ENCODE measurements around the gene LPP. TPM values are rescaled to one million over a fixed set of nuclear protein-coding genes. Genes with fewer than 3 reads are reported as not detected.

LPP gene
- polyA plus RNA-seq, 2 of the 4 experiments (the other 2 are of a cell fraction): 11.0 to 30.8 TPM

GRCh38 chr3:188392076-188392475, 238.1 kb downstream of the LPP start:
- Histone ChIP-seq H3K4me3 (no peak overlapping the region), H3K27ac (no peak overlapping the region), H3K9me3 (no peaks in the 10 kb centered on the region), H3K4me1 (peaks cover 28% of the 10 kb centered on the region), H3K4me2 (no peak overlapping the region)
- ChIA-PET CTCF (no interaction called here), POLR2A (no interaction called here)
- 92% methylated on average over 4 of the region's 4 CpGs for WGBS (ENCODE audit: missing lambda C conversion rate)
- no peak for TF ChIP-seq E2F6 (IDR thresholded peaks at IDR 0.05; ENCODE audit: borderline replicate concordance, low read depth)
- no peak for TF ChIP-seq BCL3 (IDR thresholded peaks at IDR 0.05)
- TF ChIP-seq, protein P1, sequence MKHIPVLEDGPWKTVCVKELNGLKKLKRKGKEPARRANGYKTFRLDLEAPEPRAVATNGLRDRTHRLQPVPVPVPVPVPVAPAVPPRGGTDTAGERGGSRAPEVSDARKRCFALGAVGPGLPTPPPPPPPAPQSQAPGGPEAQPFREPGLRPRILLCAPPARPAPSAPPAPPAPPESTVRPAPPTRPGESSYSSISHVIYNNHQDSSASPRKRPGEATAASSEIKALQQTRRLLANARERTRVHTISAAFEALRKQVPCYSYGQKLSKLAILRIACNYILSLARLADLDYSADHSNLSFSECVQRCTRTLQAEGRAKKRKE (CRISPR knock-in tag; IDR thresholded peaks at IDR 0.05; ENCODE audit: low read depth): no peak
- TF ChIP-seq HOXA7 (CRISPR knock-in tag; IDR thresholded peaks at IDR 0.05): no peak
- TF ChIP-seq RAD21 (conservative IDR thresholded peaks at IDR 0.05 in 1 of 2, IDR thresholded peaks at IDR 0.05 in 1 of 2): no peak
- TF ChIP-seq, protein P2, sequence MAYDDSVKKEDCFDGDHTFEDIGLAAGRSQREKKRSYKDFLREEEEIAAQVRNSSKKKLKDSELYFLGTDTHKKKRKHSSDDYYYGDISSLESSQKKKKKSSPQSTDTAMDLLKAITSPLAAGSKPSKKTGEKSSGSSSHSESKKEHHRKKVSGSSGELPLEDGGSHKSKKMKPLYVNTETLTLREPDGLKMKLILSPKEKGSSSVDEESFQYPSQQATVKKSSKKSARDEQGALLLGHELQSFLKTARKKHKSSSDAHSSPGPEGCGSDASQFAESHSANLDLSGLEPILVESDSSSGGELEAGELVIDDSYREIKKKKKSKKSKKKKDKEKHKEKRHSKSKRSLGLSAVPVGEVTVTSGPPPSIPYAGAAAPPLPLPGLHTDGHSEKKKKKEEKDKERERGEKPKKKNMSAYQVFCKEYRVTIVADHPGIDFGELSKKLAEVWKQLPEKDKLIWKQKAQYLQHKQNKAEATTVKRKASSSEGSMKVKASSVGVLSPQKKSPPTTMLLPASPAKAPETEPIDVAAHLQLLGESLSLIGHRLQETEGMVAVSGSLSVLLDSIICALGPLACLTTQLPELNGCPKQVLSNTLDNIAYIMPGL (CRISPR knock-in tag; IDR thresholded peaks at IDR 0.05; ENCODE audit: borderline replicate concordance): no peak
- TF ChIP-seq MAFK (IDR thresholded peaks at IDR 0.05; ENCODE audit: partially characterized antibody): no peak
- no peak for TF ChIP-seq CEBPB (IDR thresholded peaks at IDR 0.05)
- TF ChIP-seq POLR2AphosphoS2 (conservative IDR thresholded peaks at IDR 0.05; ENCODE audit: low read length): no peak
- TF ChIP-seq NPAS2 (CRISPR knock-in tag; IDR thresholded peaks at IDR 0.05; ENCODE audit: borderline replicate concordance): no peak
- no peak for TF ChIP-seq NR3C1 (IDR thresholded peaks at IDR 0.05)
- no peak for TF ChIP-seq KDM1A (IDR thresholded peaks at IDR 0.05; ENCODE audit: low read depth)
- no peak for TF ChIP-seq FOSL2 (IDR thresholded peaks at IDR 0.05)
- TF ChIP-seq FOSL2 (CRISPR knock-in tag; IDR thresholded peaks at IDR 0.05): no peak
- FAIRE-seq (no peak), ATAC-seq (no peak), DNase-seq (ENCODE audit: low read depth in 1 of 2, low spot score in 1 of 2) (no peak)

- H3K4me1 ChIP-seq: peaks cover 24% of the 10 kb centered on the region
- ATAC-seq (no peak), FAIRE-seq (no peak), DNase-seq (ENCODE audit: low read depth in 1 of 2, low spot score in 1 of 2) (no peak)
- H3K4me3 ChIP-seq: no peak overlapping the region
- no peaks in the 10 kb centered on the region for H3K9me3 ChIP-seq
- TF ChIP-seq SMC3 (IDR thresholded peaks at IDR 0.05) (no peak), PHF8 (IDR thresholded peaks at IDR 0.05; ENCODE audit: borderline replicate concordance, low read depth) (no peak), FOSB (CRISPR knock-in tag; IDR thresholded peaks at IDR 0.05) (no peak), ESRRA (IDR thresholded peaks at IDR 0.05; ENCODE audit: borderline replicate concordance, low read length) (no peak), EHMT2 (IDR thresholded peaks at IDR 0.05; ENCODE audit: low read depth) (no peak), NFE2L2 (conservative IDR thresholded peaks at IDR 0.05; ENCODE audit: low read length) (no peak), EP300 (IDR thresholded peaks at IDR 0.05) (no peak), KDM5A (IDR thresholded peaks at IDR 0.05) (no peak), MAX (IDR thresholded peaks at IDR 0.05) (no peak), SREBF2 (IDR thresholded peaks at IDR 0.05) (no peak)
- TF ChIP-seq, protein P1 (CRISPR knock-in tag; IDR thresholded peaks at IDR 0.05; ENCODE audit: low read depth): no peak
- H3K27ac ChIP-seq: peak overlapping the region; percentile 6 to 19; a peak in 1 of 6 replicates
- peak overlapping the region; percentile 63 for H3K4me2 ChIP-seq
- POLR2A ChIA-PET: no interaction called here
- CTCF ChIA-PET: interaction anchor here (1.8 kb wide), 1 partner anchor 654 kb away, joined by 9 read pairs; no protein-coding TSS in a partner anchor
- WGBS (ENCODE audit: missing lambda C conversion rate): 9% methylated on average over 1 of the region's 1 CpG
Measured at GRCh38 chr3:188394623-188395022, 240.7 kb downstream of the LPP start.
